Measurements from ENCODE around the gene SPATA21. TPM values are rescaled to one million over a fixed set of nuclear protein-coding genes. Genes with fewer than 3 reads are reported as not detected.
A peak's percentile ranks its signal among the peaks of the same experiment; 100 is the strongest.

SPATA21 gene
- total RNA-seq, 2 experiments from 2014 or later = not detected

DNA sequence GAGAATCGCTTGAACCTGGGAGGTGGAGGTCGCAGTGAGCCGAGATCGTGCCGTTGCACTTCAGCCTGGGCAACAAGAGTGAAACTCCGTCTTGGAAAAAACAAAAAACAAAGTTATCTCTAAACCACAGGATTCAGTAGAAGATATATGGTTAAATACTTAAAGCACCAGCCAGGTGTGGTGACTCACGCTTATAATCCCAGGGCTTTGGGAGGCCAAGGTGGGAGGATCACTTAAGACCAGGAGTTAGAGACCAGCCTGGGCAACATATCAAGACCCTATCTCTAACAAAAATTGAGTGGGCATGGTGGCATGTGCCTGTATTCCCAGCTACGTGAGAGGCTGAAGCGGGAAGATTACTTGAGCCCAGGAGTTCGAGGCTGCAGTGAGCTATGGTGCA is 8.9 kb upstream of the SPATA21 start:
- Mint-ChIP-seq H3K4me1 (peaks cover 46% of the 10 kb centered on the region), H3K4me3 (no peak overlapping the region), H3K27me3 (no peaks in the 10 kb centered on the region), H3K36me3 (ENCODE audit: low read depth) (peaks cover 68% of the 10 kb centered on the region), H3K27ac (no peak overlapping the region), H3K9me3 (no peaks in the 10 kb centered on the region)
- ChIA-PET CTCF (interaction anchor here (1.4 to 2.5 kb wide), 2 partner anchors 11 to 26 kb away, joined by 4 to 8 read pairs; no protein-coding TSS in a partner anchor), POLR2A (no interaction called here)
- DNase-seq = no peak

DNA sequence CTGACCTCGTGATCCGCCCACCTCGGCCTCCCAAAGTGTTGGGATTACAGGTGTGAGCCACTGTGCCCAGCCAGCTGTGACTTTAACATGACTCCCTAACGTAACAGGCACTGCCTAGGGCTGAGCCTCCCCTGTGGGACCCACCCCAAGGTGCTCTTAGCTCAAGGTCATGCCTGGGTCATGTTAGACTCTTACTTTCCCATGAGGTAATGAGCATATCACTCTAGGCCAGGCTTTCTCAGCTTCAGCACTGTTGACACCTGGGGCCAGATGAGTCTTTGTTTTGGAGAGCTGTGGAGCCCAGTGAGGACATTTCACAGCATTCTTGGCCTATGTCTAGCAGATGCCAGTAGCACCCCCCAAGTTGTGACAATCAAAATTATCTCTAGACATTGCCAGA is 7.8 kb upstream of the SPATA21 start:
- CTCF ChIA-PET = interaction anchor here (0.8 to 2.5 kb wide), 2 partner anchors 25 to 31 kb away, joined by 3 to 8 read pairs; no protein-coding TSS in a partner anchor
- POLR2A ChIA-PET = no interaction called here

DNA sequence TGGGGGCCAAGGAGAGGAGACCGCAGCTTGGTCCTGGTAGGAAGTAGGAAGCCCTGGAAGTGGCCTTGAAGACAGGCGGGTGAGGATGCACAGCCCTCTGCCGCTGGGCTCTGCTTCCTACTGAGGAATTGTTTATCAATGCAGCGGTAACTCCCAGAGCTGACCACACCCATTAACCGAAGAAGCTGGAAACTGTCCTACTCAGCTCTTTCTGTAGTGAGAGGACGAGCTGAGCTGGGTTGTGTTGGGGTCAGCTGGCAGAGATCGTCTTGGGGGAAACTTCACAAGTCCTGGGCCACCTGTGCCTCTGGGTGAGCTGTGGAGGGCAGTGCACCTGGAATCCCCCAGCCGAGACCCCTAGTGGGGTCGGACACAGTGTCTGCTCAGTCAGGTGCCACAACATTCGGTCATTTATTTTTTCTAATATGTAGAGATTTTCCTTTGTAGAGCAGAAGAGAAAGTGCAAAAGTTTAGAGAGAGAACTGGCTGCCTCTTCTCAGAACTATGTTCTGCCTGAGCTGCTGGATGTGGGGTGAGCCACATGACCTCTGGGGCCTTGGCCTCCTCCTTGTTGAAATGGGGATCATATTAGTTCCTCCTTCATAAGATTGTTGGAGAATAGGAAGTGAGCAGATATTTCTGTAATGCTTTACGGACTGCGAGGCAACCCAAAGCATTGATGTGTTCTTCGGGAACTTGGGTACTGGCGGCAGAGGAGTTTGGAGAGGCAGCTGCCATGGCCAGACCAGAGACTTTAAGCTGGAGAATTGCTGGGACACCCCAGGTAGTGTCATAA is 6.9 kb upstream of the SPATA21 start:
- POLR2A ChIA-PET = no interaction called here

More for the DNA sequence above, 7.8 kb upstream of the SPATA21 start:
- no peaks in the 10 kb centered on the region for H3K9me3 Mint-ChIP-seq
- H3K4me3 Mint-ChIP-seq = no peak overlapping the region
- H3K36me3 Mint-ChIP-seq (ENCODE audit: low read depth) = peaks cover 62% of the 10 kb centered on the region
- no peak for DNase-seq
- no peak overlapping the region for H3K27ac Mint-ChIP-seq
- no peaks in the 10 kb centered on the region for H3K27me3 Mint-ChIP-seq
- H3K4me1 Mint-ChIP-seq = peaks cover 52% of the 10 kb centered on the region

DNA sequence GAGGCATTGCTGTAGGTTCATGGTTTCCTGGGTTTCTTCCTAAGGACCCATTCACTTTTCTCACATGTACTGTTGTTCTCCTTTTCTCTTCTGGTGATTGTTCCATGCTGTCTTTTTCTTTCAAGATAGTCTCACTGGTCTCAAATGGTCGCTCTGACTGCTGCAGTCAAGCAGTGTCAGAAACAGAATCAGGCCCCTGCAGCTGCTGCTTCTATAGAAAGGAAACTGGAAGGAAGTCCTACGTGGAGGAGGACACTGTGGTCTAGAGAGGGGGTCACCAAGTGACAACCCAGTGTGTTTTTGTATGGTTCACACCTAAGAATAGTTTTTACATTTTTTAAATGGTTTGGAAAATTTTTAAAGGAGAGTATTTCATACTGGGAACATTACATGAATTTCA is 5.7 kb upstream of the SPATA21 start:
- H3K4me3 Mint-ChIP-seq = peak overlapping the region; percentile 94
- no peaks in the 10 kb centered on the region for H3K9me3 Mint-ChIP-seq
- POLR2A ChIA-PET = no interaction called here
- H3K27me3 Mint-ChIP-seq = no peaks in the 10 kb centered on the region
- H3K27ac Mint-ChIP-seq = peak overlapping the region; percentile 93
- no peak for DNase-seq
- H3K4me1 Mint-ChIP-seq = peaks cover 43% of the 10 kb centered on the region
- CTCF ChIA-PET = no interaction called here
- H3K36me3 Mint-ChIP-seq (ENCODE audit: low read depth) = peaks cover 41% of the 10 kb centered on the region

More for the DNA sequence above, 6.9 kb upstream of the SPATA21 start:
- no peak for DNase-seq
- peaks cover 51% of the 10 kb centered on the region for H3K4me1 Mint-ChIP-seq
- H3K27me3 Mint-ChIP-seq = no peaks in the 10 kb centered on the region
- H3K36me3 Mint-ChIP-seq (ENCODE audit: low read depth) = peaks cover 54% of the 10 kb centered on the region
- CTCF ChIA-PET = interaction anchor here (0.8 to 2.5 kb wide), 4 partner anchors 15 to 92 kb away, joined by 3 to 8 read pairs (median 3); partner anchors contain the start of gene FBXO42
- no peak overlapping the region for H3K4me3 Mint-ChIP-seq
- H3K9me3 Mint-ChIP-seq = no peaks in the 10 kb centered on the region
- peak overlapping the region; percentile 16 for H3K27ac Mint-ChIP-seq

DNA sequence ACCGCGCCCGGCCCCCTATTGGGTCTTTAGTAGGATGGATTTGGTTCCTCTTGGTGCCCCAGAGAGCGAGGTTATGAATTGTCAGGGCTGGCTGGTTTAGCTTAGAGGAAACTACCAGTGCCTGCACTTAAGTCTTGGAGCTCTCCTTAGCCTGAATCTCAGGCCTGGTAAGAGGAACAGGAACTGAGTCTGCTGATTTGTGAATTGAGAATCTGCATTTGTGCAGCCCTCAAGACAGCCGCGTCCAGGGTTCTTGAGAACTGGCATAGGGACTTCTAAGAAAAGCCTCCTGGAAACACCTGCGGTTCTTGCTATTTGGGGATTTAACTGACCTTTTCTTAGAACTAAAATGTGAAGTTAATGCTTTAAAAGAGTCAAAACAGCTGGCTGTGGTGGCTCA is 5.0 kb upstream of the SPATA21 start:
- Mint-ChIP-seq H3K27ac (peak overlapping the region; percentile 93), H3K9me3 (no peaks in the 10 kb centered on the region), H3K4me3 (peak overlapping the region; percentile 94), H3K27me3 (no peaks in the 10 kb centered on the region), H3K36me3 (ENCODE audit: low read depth) (peaks cover 35% of the 10 kb centered on the region), H3K4me1 (peaks cover 41% of the 10 kb centered on the region)
- ChIA-PET CTCF (interaction anchor here (3.1 kb wide), 1 partner anchor 14 kb away, joined by 20 read pairs; no protein-coding TSS in a partner anchor), POLR2A (no interaction called here)
- DNase-seq = no peak

DNA sequence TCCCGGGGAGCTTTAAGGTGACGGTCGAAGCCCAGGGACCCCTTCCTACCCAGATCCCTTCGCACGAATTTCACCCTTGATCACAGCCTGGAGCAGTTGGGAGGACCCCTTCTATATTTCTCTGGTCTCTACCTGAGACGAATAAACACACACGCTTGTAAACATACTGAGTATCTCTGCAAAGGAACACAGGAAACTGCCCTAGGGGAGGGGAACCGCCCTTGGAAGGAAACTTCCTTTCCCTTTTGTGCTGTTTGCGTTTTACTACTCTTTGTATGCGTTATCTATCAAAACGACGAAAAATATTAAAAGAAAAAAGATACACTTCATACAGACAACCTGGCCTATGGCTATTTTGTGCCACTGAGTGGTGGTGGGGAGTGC is 4.0 kb upstream of the SPATA21 start:
- peak overlapping the region; percentile 94 for H3K4me3 Mint-ChIP-seq
- peaks cover 41% of the 10 kb centered on the region for H3K4me1 Mint-ChIP-seq
- H3K27ac Mint-ChIP-seq = peak overlapping the region; percentile 93
- H3K36me3 Mint-ChIP-seq (ENCODE audit: low read depth) = peaks cover 34% of the 10 kb centered on the region
- POLR2A ChIA-PET = interaction anchor here (0.6 to 1.2 kb wide), 2 partner anchors 72 to 78 kb away, joined by 4 to 5 read pairs; no protein-coding TSS in a partner anchor
- no peaks in the 10 kb centered on the region for H3K9me3 Mint-ChIP-seq
- CTCF ChIA-PET = interaction anchor here (0.8 to 3.1 kb wide), 13 partner anchors 8 to 205 kb away, joined by 3 to 20 read pairs (median 7); partner anchors contain the start of gene CPLANE2
- DNase-seq = no peak
- no peaks in the 10 kb centered on the region for H3K27me3 Mint-ChIP-seq

DNA sequence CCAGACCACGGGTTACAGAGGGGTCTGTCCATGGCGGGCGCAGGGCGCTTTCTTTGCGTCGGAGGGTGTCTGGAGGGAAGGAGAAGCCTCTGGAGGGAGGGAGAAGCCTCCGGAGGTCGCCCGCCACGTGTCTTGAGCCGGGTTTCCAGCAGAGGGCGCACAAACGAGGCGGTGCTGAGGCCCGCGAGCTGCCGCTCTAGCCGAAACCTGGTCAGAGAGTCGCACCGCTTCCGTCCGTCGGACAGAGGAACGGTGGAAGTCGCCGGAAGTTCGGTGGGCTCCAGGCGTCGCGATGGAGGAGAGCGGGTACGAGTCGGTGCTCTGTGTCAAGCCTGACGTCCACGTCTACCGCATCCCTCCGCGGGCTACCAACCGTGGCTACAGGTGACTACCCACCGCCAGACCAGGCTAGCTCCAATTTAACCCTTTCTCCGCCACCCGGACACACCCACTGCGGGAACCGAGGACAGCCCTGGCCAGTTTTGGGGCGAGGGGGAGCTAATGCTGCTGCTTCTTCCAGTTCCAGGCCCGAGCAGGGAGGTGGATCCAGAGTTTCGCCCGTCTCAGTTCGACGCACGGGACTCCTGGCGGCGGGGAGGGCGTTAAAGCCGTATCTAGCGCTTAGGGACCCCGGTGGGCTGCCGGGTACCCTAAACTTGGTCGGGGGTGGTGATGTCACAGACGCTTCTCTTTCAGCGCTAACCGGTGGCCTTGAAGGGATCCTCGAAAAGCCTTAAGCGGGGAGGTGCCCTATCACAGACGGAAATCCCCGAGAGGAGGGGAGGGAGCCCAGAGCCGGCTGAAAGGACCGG is 3.5 kb upstream of the SPATA21 start, which contains the start of gene NECAP2:
NECAP2 (plus strand) TSS at position 255 of the 812 bp plus-strand sequence; CDS start at position 293, 38 bp downstream.
- POLR2A ChIA-PET = interaction anchor here (0.6 to 1.2 kb wide), 4 partner anchors 20 to 77 kb away, joined by 3 to 7 read pairs (median 4); no protein-coding TSS in a partner anchor
- Mint-ChIP-seq H3K27ac (peak within 1 kb of the TSS; percentile 93), H3K36me3 (ENCODE audit: low read depth) (peaks cover 34% of the 10 kb centered on the region), H3K9me3 (no peaks in the 10 kb centered on the region), H3K4me3 (peak within 1 kb of the TSS; percentile 94), H3K27me3 (no peaks in the 10 kb centered on the region), H3K4me1 (peaks cover 41% of the 10 kb centered on the region)
- CTCF ChIA-PET = interaction anchor here (0.6 to 3.1 kb wide), 22 partner anchors 8 to 204 kb away, joined by 3 to 20 read pairs (median 4); partner anchors contain the start of genes CPLANE2 and SZRD1
- peak; percentile 94 for DNase-seq

DNA sequence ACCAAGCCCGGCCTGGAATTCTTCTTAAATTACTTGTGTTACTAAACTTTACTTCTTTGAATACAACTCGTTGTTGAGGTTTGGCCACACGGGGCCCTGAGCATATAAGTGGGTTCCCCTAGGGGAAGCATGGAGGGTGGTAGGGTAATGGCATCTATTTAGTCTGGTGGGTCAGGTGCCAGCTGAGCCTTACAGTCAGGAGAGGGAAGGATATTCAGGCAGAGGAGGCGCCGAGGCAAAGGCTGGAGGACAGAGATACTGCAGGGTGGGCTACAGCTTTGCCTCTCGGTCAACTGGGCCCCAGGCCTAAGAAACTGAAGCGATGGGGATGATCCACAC is 2.9 kb upstream of the SPATA21 start:
- ChIA-PET CTCF (interaction anchor here (1.0 to 3.1 kb wide), 15 partner anchors 10 to 76 kb away, joined by 3 to 20 read pairs (median 5); no protein-coding TSS in a partner anchor), POLR2A (interaction anchor here (0.6 kb wide), 2 partner anchors 20 to 69 kb away, joined by 3 to 7 read pairs; no protein-coding TSS in a partner anchor)
- no peaks in the 10 kb centered on the region for H3K27me3 Mint-ChIP-seq
- peak; percentile 17 for DNase-seq
- H3K4me3 Mint-ChIP-seq = peak overlapping the region; percentile 94
- H3K9me3 Mint-ChIP-seq = no peaks in the 10 kb centered on the region
- peaks cover 41% of the 10 kb centered on the region for H3K4me1 Mint-ChIP-seq
- peaks cover 32% of the 10 kb centered on the region for H3K36me3 Mint-ChIP-seq (ENCODE audit: low read depth)
- peak overlapping the region; percentile 93 for H3K27ac Mint-ChIP-seq

DNA sequence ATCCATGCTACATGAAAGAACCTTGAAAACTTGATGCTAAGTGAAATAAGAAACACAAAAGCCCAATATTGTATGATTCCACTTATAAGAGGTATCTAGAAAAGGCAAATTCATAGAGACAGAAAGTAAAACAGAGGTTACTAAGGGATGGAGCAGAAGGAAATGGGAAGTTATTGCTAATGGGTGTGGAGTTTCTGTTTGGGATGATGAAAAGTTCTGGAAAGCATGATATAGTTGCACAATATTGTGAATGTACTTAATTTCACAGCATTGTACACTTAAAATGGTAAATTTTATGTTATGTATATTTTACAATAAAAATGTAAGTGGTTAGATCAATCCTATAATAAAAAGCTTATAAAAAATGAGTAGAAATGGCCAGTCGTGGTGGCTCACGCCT is 1.7 kb upstream of the SPATA21 start:
- no peak overlapping the region for H3K27ac Mint-ChIP-seq
- peaks cover 20% of the 10 kb centered on the region for H3K36me3 Mint-ChIP-seq (ENCODE audit: low read depth)
- ChIA-PET CTCF (interaction anchor here (0.6 to 3.1 kb wide), 2 partner anchors 18 to 292 kb away, joined by 3 to 20 read pairs; no protein-coding TSS in a partner anchor), POLR2A (no interaction called here)
- peaks cover 35% of the 10 kb centered on the region for H3K4me1 Mint-ChIP-seq
- no peaks in the 10 kb centered on the region for H3K9me3 Mint-ChIP-seq
- H3K4me3 Mint-ChIP-seq = no peak overlapping the region
- no peak for DNase-seq
- no peaks in the 10 kb centered on the region for H3K27me3 Mint-ChIP-seq

DNA sequence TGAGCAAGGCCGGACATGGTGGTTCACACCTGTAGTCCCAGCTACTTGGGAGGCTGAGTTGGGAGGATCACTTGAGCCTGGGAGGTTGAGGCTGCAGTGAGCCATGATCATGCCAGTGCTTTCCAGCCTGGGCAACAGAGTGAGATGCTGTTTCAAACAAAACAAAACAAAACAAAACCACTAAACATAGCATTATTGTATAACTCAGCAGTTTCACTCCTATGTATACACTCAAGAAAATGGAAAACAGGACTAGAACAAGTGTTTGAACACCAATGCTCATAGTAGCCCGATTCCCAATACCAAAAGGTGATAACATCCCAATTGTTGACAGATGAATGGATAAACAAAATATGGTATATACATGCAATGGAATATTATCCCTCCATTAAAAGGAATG is 1.3 kb upstream of the SPATA21 start:
- H3K36me3 Mint-ChIP-seq (ENCODE audit: low read depth) = peaks cover 17% of the 10 kb centered on the region
- no peak overlapping the region for H3K27ac Mint-ChIP-seq
- no peaks in the 10 kb centered on the region for H3K9me3 Mint-ChIP-seq
- POLR2A ChIA-PET = no interaction called here
- CTCF ChIA-PET = interaction anchor here (0.6 kb wide), 1 partner anchor 291 kb away, joined by 3 read pairs; no protein-coding TSS in a partner anchor
- DNase-seq = no peak
- no peaks in the 10 kb centered on the region for H3K27me3 Mint-ChIP-seq
- H3K4me1 Mint-ChIP-seq = peaks cover 32% of the 10 kb centered on the region
- H3K4me3 Mint-ChIP-seq = no peak overlapping the region

DNA sequence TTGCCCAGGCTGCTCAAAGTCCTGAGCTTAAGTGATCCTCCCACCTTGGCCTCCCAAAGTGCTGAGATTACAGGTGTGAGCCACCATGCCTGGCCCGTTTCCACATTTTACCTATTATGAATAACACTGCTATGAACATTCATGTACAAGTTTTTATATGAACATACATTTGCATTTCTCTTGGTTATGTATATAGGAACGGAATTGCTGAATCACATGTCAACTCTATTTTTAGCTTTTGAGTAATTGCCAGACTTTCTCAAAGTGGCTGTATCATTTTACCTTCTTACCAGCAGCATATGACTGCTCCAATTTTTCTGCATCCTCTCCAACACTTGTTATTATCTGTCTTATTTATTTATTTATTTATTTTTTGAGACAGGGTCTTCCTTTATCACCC is 2.7 kb downstream of the SPATA21 start:
- no peaks in the 10 kb centered on the region for H3K36me3 Mint-ChIP-seq (ENCODE audit: low read depth)
- no peak for DNase-seq
- H3K4me1 Mint-ChIP-seq = peaks cover 4% of the 10 kb centered on the region
- CTCF ChIA-PET = interaction anchor here (0.6 to 1.4 kb wide), 2 partner anchors 14 to 58 kb away, joined by 3 read pairs; no protein-coding TSS in a partner anchor
- H3K4me3 Mint-ChIP-seq = no peak overlapping the region
- POLR2A ChIA-PET = no interaction called here
- no peak overlapping the region for H3K27ac Mint-ChIP-seq
- no peaks in the 10 kb centered on the region for H3K9me3 Mint-ChIP-seq
- peaks cover 8% of the 10 kb centered on the region for H3K27me3 Mint-ChIP-seq

DNA sequence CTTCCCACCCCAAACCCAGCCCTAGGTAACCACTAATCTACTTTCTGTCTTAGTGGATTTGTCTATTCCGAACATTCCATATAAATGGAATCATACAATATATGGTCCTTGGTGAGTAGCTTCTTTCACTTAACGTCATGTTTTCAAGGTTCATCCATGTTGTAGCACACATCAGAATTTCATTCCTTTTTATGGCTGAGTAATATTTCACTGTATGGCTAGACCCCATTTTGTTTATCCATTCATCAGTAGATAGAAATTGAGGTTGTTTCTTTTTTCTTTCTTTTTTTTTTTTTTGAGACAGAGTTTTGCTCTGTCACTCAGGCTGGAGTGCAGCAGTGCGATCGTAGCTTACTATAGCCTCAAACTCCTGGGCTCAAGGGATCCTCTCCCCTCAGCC is 3.2 kb downstream of the SPATA21 start:
- H3K4me1 Mint-ChIP-seq = peaks cover 3% of the 10 kb centered on the region
- no peak for DNase-seq
- H3K4me3 Mint-ChIP-seq = no peak overlapping the region
- POLR2A ChIA-PET = no interaction called here
- H3K27ac Mint-ChIP-seq = no peak overlapping the region
- H3K27me3 Mint-ChIP-seq = peaks cover 8% of the 10 kb centered on the region
- no peaks in the 10 kb centered on the region for H3K36me3 Mint-ChIP-seq (ENCODE audit: low read depth)
- no peaks in the 10 kb centered on the region for H3K9me3 Mint-ChIP-seq
- CTCF ChIA-PET = interaction anchor here (1.4 kb wide), 1 partner anchor 13 kb away, joined by 3 read pairs; no protein-coding TSS in a partner anchor
